SK-N-MC (cell line): Measurements from ENCODE around the gene PAGE1.
"Not testable (repeated sequence)": the region's sequence is repeated elsewhere in the genome, so short reads cannot be mapped to it uniquely, and the experiment has no call there.

Experiments
- EZH2 ChIP-seq: fragments of 200-600 bp; sonication (generic); IDR thresholded peaks from one replicate; pipeline ENCODE4 v1.6.1; 2017; ENCODE audit warnings: antibody characterized with exemption
- FOXP2 ChIP-seq: optimal IDR thresholded peaks from 2 replicates; pipeline ENCODE3; 2011; ENCODE audit warnings: mild to moderate bottlenecking, moderate library complexity; ENCODE audit not compliant: insufficient read depth; ENCODE audit errors: extremely low read length, control extremely low read depth
- POLR2AphosphoS5 ChIP-seq: IDR thresholded peaks from 2 replicates; pipeline ENCODE4 v1.6.1; 2012; ENCODE audit warnings: mild to moderate bottlenecking, low read depth, low read length, borderline replicate concordance

- not testable (repeated sequence) for TF ChIP-seq EZH2, POLR2AphosphoS5, FOXP2
Measured at GRCh38 chrX:49720106-49720505, 24.3 kb upstream of the PAGE1 start.
